Stimulated activated CD8-positive, alpha-beta memory T cell treated with anti-CD3 and anti-CD28 coated beads, Interleukin-7, amount 100 ng/mL, for 48 hours (primary cell): Measurements from ENCODE around the gene HLA-DRB1.
"Not testable (repeated sequence)": the region's sequence is repeated elsewhere in the genome, so short reads cannot be mapped to it uniquely, and the experiment has no call there.

Experiments used
- DNase-seq, 2 donors: peaks; one replicate each; pipeline ENCODE4 v3.0.0-alpha.2; 2020; ENCODE audit warnings: low read depth in 1 of 2; ENCODE audit errors: extremely low read depth in 1 of 2

HLA-DRB1 gene

DNA sequence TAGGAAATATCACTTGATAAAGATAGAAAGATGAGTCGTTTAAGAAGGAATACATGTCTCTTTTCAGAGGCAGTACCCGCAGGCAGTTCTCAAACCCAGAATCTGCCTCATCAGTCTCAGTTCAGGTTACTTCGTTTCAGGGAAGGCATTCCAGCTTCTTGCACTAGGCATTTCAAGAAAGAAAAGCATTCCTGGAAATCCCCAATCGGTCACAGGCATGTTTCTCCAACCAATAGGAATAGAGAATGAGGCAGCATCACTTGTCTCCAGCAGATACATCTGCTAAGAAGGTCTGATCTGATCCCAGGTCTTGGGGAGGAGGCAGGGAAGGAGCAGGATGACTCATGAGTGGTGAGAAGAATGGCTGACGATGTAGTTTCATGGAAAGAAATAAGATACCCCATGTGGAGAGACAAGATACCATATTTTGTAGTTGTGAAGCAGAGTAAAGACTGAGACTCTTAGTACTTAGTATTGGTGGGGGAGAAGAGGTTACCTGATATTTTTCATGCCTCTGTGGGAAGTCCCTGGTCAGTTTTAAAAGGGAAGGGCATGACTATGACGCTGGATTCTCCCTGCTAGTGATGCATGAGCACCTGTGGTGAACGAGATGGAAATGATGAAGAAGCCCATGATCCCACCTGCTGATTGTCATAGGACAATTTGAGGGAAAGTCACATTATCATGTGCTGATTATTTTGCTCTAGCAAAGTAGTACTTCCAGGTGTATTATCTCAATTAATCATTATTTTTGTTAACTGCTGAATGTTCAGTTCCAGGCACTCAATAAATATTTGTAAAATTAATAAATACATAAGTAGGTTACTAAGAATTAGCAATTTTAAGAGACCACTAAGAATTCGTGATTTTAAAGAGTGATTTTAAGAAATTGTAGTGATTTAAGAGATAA, 20.3 kb upstream of the HLA-DRB1 start:
- DNase-seq = peak in 1 of 2 donors; percentile 26

DNA sequence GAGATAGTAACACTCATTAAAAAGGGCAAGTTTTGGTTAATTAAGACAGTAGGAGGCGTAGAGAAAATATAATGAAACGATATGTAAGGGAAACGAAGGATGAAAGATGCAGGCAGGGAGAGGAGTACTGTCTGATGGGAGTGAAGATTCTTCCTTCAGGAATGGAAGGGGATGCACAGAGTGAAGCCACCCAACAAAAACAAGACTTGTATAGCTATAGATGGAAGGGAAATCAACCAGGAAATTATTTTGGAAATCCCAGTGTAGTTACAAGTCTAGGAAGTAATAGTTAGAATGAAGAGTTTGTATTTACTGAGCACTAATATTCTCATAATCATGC, 19.7 kb upstream of the HLA-DRB1 start:
- no peak for DNase-seq

DNA sequence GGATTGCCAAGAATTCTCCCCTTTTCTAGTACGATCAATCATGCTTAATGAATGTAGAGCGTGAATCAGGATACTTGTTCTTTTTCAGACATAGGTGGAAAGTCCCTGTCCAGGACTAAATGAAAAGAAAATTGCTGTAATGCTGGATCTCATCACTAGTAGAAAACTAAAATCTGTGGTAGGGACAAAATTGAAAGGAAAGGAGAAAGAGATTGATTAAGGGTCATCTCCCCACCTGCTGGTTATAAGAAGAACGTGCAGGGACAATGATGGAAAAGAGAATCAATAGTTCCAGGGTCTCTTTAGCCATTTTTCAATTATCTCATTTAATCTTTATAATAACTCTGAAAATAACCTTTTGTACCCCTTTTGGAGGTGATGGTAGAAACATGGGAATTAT, 18.7 kb upstream of the HLA-DRB1 start:
- DNase-seq = no peak

DNA sequence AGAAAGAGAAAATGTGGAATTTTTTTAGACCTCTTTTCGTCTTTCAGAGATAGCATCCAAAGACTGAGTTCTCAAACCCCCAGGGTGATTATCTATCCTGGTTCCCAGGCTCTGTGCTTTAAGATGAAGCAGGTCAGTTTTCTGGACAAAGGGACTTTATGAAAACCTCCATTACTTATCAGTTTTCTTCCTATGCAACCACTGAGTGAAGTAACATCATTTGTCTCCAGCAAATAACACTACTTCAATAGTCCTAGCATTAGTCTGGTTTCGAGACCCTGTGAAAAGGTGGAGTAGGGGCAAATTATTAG, 18.3 kb upstream of the HLA-DRB1 start:
- no peak for DNase-seq

DNA sequence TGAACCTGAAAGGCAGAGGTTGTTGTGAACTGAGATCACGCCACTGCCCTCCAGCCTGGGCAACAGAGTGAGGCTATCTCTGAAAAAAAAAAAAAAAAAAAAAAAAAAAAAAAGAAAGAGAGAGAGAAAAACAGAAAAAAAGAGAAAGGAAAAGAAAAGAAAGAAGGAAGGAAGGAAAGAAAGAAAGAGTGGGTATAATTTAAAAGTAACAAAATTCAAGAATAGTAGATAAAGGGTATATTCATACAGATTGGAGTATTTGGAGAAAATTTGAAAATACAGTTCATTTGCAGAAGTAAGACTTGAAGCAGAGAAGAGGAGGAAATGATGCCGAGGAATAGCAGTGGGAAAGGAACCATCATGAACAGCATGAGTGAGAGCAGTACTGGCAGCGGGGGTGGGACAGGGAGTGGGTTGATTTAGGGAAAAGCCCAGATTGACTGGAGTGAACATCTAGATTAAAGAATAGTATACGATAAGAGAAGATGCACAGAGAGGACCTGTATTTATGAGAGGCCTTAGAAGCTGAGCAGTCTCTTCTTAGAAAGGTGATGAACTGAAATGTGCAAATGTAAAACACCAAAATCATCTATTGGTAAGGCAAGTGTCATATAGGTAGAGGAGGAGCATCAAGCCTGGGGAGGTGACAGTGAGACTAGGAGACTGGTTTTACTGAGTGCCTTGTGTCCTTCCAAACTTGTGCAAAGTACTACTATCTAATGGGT, 17.8 kb upstream of the HLA-DRB1 start:
- DNase-seq = no peak

DNA sequence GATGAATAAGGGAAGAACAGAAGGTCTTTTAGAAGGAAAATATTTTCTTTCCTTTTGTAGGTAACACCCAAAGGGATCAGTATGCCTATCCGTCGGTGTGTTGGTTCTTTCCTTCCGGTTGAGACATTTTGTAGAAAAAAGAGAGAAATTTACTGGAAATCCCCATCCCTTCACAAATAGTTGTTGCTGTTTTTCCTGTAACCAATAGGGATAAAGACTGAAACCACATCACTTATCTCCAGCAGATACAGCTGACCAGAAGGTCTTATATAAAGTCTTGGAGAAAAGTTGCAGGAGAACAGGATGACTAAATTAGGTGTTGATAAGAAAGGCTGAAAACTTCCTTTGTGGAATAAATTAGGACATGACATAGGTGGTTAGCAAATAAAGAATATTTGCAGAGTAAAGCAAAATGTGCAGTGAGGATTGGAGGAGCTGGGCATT, 14.8 kb upstream of the HLA-DRB1 start:
- no peak for DNase-seq

DNA sequence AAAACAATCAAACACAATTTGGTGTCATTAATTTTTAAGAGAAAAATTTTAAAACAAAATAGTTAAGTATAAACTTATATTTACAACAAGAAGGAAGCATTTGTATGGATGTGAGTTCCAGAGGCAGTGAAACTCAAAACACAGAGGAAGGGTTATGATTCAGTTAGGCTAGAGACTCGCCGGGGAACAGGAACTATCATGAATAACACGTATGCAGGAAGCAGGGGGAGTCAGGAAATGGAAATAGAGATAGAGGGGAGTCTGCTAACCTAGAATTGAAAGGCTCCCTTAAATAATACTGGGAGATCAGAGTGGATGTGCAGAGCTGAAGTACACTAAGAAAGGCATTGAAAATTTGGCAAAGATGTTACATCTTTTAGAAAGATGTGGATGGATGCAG, 14.2 kb upstream of the HLA-DRB1 start:
- DNase-seq = no peak

DNA sequence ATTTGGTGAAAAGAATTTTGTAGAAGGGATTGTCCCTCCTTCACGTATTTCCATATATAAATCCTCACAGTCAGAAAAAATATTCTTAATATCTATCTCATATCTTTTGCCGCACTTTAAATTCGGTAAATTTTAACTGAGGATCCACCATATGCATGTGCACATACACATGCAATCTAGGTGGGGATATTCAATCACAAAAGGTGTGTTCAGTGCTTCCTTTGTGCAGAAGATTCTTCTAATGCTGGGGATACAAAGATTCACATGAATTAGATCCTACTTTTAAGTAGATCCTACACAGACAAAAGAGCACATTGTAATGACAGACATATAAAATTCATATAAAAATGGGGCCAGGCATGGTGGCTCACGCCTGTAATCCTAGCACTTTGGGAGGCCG, 13.6 kb upstream of the HLA-DRB1 start:
- no peak for DNase-seq

DNA sequence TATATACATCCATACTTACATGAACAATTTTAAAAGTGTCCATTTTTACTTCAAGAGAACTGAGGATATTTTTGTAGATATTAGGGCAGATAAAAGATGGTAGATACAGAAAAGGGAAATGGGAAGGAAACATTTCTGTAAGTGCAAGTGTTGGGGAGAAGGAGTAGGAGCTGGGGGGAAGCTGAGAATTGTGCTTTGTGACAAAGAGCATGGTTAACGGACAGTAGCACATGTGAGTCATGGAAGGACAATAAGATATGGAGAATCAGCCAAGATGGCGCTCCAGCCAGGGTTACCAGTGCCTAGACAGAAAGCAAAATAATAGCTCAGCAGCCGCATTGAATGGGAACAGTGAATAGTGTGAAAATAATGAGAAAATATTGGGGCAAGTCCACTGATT, 12.7 kb upstream of the HLA-DRB1 start:
- no peak for DNase-seq

DNA sequence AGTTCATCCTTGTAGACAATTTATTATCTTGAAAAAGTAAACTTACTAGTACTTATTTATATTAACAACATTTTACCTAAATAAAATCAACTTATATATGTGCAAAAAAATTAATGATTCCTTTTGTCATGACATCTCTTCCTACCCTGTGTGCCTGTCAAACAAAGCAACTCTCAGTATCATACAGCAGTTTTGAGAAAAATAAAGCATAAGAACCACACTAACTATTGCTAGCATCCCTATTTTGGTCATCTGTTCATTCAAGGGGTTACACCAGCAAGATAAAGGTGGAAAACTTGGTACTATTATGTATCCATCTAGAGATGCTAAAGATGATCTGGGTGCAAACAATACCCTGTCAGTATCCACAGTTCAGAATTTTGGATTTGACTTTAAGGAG, 7.4 kb upstream of the HLA-DRB1 start:
- DNase-seq = no peak

DNA sequence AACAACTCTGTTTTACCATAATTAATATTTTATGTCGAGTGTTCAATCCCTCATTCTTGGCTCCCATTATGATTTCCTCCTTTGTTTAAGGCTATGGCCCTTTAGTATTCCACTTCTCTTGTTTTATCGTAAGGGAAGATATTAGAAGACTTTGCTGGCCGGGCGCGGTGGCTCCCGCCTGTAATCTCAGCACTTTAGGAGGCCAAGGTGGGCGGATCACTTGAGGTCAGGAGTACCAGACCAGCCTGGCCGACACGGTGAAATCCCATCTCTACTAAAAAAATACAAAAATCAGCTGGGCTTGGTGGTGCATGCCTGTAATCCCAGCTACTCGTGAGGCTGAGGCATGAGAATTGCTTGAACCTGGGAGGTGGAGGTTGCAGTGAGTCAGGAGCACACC, 1.1 kb upstream of the HLA-DRB1 start:
- not testable (repeated sequence) for DNase-seq

DNA sequence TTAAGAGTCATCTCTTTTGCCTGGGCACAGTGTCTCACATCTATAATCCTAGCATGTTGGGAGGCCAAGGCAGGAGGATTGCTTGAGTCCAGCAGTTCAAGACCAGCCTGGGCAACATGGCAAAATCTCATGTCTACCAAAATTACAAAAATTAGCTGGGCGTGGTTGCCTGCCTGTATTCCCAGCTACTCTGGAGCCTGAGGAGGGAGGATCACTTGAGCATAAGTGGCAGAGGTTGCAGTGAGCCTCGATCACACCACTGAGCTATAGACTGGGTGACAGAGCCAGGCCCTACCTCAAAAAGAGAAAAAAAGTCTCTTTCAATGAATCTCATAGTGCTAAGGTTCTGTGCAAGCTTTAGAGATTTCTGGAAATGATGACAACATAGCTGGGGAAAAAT, 1.5 kb downstream of the HLA-DRB1 start:
- DNase-seq = no peak

DNA sequence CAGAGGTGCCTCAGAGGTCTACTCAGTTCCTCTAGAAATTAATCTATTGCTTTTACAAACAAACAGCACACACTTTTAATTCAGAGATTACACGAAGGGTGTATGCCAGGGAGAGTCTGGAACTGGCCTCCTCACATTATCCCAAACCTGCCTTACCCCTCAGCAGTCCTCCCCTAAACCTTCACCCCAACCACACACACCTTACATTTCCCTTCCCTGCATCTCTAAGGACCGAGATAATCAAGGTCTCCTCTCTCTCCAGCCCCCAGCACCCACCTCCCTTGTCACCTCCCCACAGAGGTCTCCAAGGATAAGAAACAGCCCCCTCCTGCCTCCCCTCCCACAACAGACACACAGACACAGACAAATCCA, 6.1 kb downstream of the HLA-DRB1 start:
- DNase-seq = no peak

DNA sequence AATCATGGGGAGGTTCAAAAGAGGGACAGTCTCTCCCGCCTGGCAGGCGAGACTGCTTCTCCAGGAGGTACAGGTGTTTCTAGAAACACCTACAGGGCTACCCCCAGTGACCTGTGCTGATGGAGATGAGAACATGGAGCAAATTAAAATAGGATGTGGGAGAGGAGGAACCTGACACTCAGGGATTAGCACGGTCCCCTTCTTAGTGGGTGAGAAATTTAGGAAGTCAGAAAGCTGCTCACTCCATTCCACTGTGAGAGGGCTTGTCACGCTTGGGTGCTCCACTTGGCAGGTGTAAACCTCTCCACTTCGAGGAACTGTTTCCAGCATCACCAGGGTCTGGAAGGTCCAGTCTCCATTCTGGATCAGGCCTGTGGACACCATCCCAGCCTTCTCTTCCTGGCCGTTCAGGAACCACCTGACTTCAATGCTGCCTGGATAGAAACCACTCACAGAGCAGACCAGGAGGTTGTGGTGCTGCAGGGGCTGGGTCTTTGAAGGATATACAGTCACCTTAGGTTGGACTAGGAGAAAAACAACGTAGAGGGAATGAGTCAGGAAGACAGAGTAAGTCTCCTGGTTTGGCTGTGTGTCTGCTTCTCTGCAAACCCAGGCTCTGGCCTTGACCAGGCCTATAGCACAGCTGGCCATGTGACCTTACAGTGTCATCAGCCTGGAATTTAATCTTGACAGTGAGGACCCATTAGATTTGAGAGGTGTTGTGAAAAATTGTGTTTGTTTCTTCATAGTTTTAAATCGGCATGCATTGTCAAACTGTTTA, 8.1 kb downstream of the HLA-DRB1 start:
- DNase-seq = no peak

DNA sequence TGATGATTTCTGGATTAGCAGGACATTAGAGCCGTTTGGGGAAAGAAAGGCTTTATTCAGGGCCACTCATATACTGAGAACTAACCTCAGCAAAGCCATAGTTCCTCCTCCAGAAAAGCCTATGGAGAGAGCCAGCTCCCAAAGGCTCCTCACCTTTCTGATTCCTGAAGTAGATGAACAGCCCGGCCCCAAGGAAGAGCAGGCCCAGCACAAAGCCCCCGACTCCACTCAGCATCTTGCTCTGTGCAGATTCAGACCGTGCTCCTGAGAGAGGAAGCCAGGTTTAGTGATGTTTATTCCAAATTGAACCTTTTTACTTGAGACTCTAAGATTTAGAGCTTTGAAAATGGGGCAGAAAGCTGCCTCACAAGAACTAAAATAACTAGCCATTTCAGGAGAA, 9.1 kb downstream of the HLA-DRB1 start:
- no peak for DNase-seq

DNA sequence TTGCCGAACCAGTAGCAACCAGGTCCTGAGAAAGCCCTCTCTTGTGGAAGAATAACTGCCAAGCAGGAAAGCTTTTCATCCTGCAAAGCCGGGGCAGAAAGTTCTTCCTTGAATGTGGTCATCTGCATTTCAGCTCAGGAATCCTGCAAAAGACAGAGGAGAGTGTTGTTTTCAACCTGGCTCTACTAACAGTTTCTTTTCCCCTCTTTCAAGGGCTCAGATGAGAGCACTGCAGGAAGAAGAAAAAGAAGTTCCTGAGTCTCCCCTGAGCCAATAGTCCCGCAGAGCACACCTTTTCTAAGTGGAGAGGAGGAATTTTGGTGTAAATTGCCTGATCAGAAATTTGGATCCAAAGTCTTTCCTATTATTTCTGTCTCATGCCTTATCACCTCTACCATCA, 10.7 kb downstream of the HLA-DRB1 start:
- DNase-seq = no peak

DNA sequence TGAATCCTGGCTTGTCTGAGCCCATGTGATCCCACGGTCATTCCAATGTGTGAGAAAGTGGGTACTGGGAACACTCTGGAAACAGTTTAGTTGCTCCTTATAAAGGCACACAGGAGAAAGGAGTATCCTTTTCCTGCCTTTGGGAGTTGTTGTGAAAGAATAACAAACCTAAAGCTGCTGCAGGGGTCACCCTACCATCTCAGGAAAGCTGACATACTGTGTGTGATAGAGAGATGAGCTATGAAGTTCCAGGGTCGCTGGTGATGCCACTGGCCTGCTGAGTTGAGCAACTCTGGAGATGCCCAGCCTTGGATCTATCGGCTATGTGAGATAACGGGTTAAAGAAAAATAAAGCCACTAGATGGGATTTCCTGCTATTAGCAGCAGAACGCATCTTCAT, 12.2 kb downstream of the HLA-DRB1 start:
- DNase-seq = not testable (repeated sequence)

DNA sequence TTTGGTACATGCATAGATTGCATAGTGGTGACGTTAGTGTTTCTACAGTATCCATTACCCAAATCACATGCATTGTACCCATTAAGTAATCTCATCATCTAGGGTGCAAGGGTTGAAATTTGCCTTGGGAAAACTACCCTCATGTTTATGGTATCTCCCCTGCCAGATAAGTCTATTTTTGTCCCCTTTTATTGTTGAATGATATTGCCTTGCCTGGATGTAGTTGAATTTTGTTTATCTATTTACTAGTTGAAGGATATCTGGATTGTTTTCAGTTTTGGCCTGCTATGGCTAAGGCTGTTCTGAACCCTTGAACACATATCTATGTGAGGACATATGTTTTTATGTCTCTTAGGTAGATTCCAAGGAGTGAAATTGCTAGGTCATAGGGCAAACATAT, 13.4 kb downstream of the HLA-DRB1 start:
- no peak for DNase-seq

DNA sequence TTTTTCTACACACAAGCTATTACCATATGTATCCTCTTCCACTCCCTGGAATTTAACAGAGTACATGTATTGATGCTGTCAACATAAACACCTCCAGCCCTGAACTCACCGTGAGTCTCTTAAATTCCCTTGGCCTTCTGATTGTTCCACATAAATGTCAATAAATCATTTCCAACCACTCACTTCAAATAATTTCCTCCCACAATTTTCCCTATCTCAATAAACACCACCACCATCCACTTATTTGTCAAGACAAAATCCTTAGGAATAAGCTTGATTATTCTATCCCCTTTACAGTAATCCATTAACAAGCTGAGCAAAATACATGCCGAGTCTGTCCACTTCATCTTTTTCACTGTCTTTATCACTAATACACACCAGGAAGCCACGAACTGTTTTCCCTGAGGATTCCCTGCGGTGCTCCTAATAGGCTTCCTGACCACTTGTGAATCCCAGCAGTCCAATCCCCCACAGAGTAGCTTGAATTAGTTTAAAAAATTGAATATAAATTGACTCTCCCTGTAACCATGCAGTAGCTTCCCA, 19.2 kb downstream of the HLA-DRB1 start:
- no peak for DNase-seq

DNA sequence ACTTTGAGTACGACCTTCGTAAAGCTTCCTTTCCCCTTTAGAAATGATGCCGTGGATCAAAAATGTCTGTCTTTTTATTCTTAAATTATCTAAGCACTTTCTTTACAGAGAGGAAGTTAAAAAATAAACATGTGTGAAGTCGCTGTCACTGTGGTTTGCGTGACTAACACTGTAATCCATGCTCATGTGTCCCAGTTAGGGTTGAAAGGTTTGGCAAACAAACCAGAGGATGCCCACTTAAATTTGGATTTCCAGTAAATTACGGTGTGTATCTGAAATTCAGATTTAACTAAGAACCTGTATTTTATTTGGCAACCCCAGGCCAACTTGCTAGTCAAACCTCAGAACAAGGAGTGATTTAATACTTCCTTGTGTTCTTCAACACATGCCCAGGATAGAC, 21.1 kb downstream of the HLA-DRB1 start:
- no peak for DNase-seq

DNA sequence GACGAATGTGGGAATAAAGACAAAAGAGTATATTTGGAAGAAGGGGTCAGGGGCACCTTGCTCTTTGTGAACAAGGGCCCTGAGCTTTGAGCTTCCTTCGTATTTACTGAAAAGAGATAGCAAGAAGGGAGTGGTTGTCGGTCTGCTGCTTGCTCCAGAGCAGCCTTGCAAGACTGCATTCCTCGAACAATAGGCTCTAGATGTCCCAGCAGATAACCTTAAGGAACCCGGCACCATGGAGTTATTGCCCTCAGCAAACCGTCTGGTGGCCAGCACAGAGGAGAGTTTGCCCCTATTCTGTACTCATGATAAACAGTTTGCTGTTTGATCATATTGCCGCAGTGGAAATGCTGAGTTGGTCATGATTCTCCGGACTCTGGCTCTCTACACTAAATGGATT, 22.7 kb downstream of the HLA-DRB1 start:
- no peak for DNase-seq

DNA sequence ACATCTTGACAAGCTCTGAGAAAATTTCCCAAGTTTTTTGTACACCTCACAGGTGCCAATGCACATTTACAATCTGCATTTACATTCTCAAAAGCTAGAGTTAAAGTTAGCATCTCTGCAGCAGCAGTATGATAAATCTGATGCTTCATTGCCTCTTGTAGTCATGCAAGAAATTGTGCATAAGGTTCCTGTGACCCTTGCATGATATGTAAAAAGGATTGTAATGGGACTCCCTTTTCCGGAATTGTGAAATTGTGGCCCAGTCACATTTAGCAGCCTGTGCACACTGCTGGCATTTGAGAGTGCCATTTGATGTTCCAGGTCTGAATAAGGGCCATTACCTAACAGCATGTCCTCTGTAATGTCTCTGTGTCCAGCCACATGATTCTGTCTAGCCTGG, 24.1 kb downstream of the HLA-DRB1 start:
- no peak for DNase-seq
